NT2/D1 (cell line): ENCODE data around the gene HPRT1.

Source experiments
- SUZ12 ChIP-seq: IDR thresholded peaks from 2 replicates; pipeline ENCODE4 v1.6.1; 2011; ENCODE audit not compliant: insufficient read length, insufficient read depth; ENCODE audit errors: extremely low read depth
- YY1 ChIP-seq: IDR thresholded peaks from 2 replicates; pipeline ENCODE4 v1.6.1; 2011; ENCODE audit not compliant: insufficient read length, insufficient read depth
- ZNF274 ChIP-seq: IDR thresholded peaks from 2 replicates; pipeline ENCODE4 v1.6.1; 2011; ENCODE audit warnings: mild to moderate bottlenecking, low read depth, low read length

GRCh38 chrX:134453631-134454030, 6.3 kb upstream of the HPRT1 start:
- TF ChIP-seq ZNF274 (no peak), SUZ12 (no peak), YY1 (no peak)
